DND-41 (cell line): ENCODE results near the gene SIL1.

Experiments used
- ATAC-seq: fragments of 200-7000 bp; cut with Tn5 transposase; 3 replicates; pipeline ENCODE4 v1.9.1; 2021; ENCODE audit warnings: low read depth; ENCODE audit not compliant: insufficient read depth
- DNase-seq: peaks from one replicate; pipeline ENCODE4 v3.0.0-alpha.2; 2020
- H2AFZ ChIP-seq: 2 replicates; pipeline ENCODE4 v1.6.0; 2012; ENCODE audit warnings: low read depth, low read length
- H3K27ac ChIP-seq: 2 replicates; pipeline ENCODE4 v1.5.1; 2012; ENCODE audit warnings: low read length, inconsistent platforms
- H3K27me3 ChIP-seq: fragments of 200-600 bp; sonication (generic); 2 replicates; pipeline ENCODE4 v1.6.0; 2012; ENCODE audit warnings: low read length, mild to moderate bottlenecking, inconsistent platforms; ENCODE audit not compliant: insufficient read depth, poor library complexity
- H3K36me3 ChIP-seq: 2 replicates; pipeline ENCODE4 v1.5.1; 2012; ENCODE audit warnings: low read length, inconsistent platforms; ENCODE audit not compliant: insufficient read depth
- H3K4me1 ChIP-seq: 2 replicates; pipeline ENCODE4 v1.5.1; 2012; ENCODE audit warnings: mild to moderate bottlenecking, low read length; ENCODE audit not compliant: insufficient read depth
- H3K4me2 ChIP-seq: 2 replicates; pipeline ENCODE4 v1.6.0; 2012; ENCODE audit warnings: mild to moderate bottlenecking, moderate library complexity, low read length, inconsistent platforms; ENCODE audit not compliant: insufficient read depth
- H3K4me3 ChIP-seq, 2 experiments: fragments of 200-600 bp in 1 of 2; shearing (Covaris generic) in 1 of 2; 2 replicates each; pipeline ENCODE4 v1.5.1; 2012 to 2016; ENCODE audit warnings: inconsistent platforms in 2 of 2, low read length in 2 of 2, mild to moderate bottlenecking in 2 of 2, low read depth in 1 of 2, moderate library complexity in 1 of 2
- H3K79me2 ChIP-seq: 2 replicates; pipeline ENCODE4 v1.6.0; 2012; ENCODE audit warnings: low read length, inconsistent platforms; ENCODE audit not compliant: insufficient read depth
- H3K9ac ChIP-seq: 2 replicates; pipeline ENCODE4 v1.6.0; 2012; ENCODE audit warnings: low read depth, mild to moderate bottlenecking, inconsistent platforms, low read length, moderate library complexity
- H3K9me3 ChIP-seq: 2 replicates; pipeline ENCODE4 v1.5.1; 2012; ENCODE audit warnings: low read length, moderate library complexity, mild to moderate bottlenecking, inconsistent platforms; ENCODE audit not compliant: insufficient read depth, severe bottlenecking
- H4K20me1 ChIP-seq: 2 replicates; pipeline ENCODE4 v1.6.0; 2012; ENCODE audit warnings: low read length; ENCODE audit not compliant: insufficient read depth
- CTCF ChIP-seq: IDR thresholded peaks from 2 replicates; pipeline ENCODE4 v1.5.1; 2012; ENCODE audit warnings: borderline replicate concordance, low read length, moderate library complexity, mild to moderate bottlenecking; ENCODE audit not compliant: poor library complexity, severe bottlenecking; ENCODE audit errors: extremely low read depth
- EZH2 ChIP-seq: IDR thresholded peaks from 3 replicates; pipeline ENCODE4 v1.6.1; 2012; ENCODE audit warnings: borderline replicate concordance, low read depth, mild to moderate bottlenecking, moderate library complexity, low read length, inconsistent platforms; ENCODE audit not compliant: severe bottlenecking

SIL1 gene

GRCh38 chr5:138930371-138931097 lies 267.6 kb downstream of the SIL1 start:
- Histone ChIP-seq H3K4me2 (no peak overlapping the region), H3K4me1 (no peaks in the 10 kb centered on the region), H3K36me3 (no peaks in the 10 kb centered on the region), H3K4me3 (no peak overlapping the region), H2AFZ (no peak overlapping the region), H3K27me3 (no peaks in the 10 kb centered on the region), H3K79me2 (no peaks in the 10 kb centered on the region), H3K9ac (no peak overlapping the region), H3K9me3 (no peaks in the 10 kb centered on the region), H4K20me1 (no peaks in the 10 kb centered on the region; the same call in 1 of the 2 replicates), H3K27ac (no peak overlapping the region)
- DNase-seq (no peak), ATAC-seq (no peak)
- TF ChIP-seq EZH2 = no peak
- no peak for TF ChIP-seq CTCF

DNA sequence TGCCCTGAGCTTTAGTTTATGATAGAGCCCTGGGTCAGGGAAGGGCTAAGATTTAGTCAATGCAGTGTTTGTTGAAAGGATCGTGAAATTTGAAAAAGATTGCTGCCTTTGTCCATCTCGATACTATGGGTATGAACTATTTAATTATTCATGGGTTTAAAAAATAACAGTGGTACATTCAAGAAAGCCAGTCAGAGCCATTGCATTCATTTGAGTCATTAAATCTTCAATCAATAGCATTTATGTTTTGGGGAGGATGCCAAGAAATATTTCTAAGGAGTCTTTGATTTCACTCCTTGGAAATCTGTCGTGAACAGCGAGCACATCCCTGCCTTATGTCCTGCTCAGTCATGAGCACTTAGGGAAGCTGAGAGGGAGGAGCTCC lies 268.6 kb downstream of the SIL1 start:
- no peaks in the 10 kb centered on the region for H3K27me3 ChIP-seq
- H3K4me3 ChIP-seq = no peak overlapping the region
- ATAC-seq = no peak
- no peaks in the 10 kb centered on the region for H3K79me2 ChIP-seq
- no peak for TF ChIP-seq CTCF
- no peak for TF ChIP-seq EZH2
- H3K4me2 ChIP-seq = no peak overlapping the region
- H2AFZ ChIP-seq = no peak overlapping the region
- H3K4me1 ChIP-seq = no peaks in the 10 kb centered on the region
- H3K9me3 ChIP-seq = no peaks in the 10 kb centered on the region
- H4K20me1 ChIP-seq = no peaks in the 10 kb centered on the region; the same call in 1 of the 2 replicates
- H3K36me3 ChIP-seq = no peaks in the 10 kb centered on the region
- H3K27ac ChIP-seq = no peak overlapping the region
- no peak overlapping the region for H3K9ac ChIP-seq
- DNase-seq = no peak

- Histone ChIP-seq H3K9ac (no peak overlapping the region), H3K27me3 (no peaks in the 10 kb centered on the region), H2AFZ (no peak overlapping the region), H3K27ac (no peak overlapping the region), H4K20me1 (no peaks in the 10 kb centered on the region; the same call in 1 of the 2 replicates), H3K4me3 (no peak overlapping the region), H3K4me2 (no peak overlapping the region), H3K79me2 (no peaks in the 10 kb centered on the region), H3K9me3 (no peaks in the 10 kb centered on the region), H3K36me3 (no peaks in the 10 kb centered on the region), H3K4me1 (no peaks in the 10 kb centered on the region)
- DNase-seq (no peak), ATAC-seq (no peak)
- TF ChIP-seq EZH2 (no peak), CTCF (no peak)
These were observed 270.2 kb downstream of the SIL1 start for GRCh38 chr5:138927979-138928378.

- Histone ChIP-seq H3K36me3 (no peaks in the 10 kb centered on the region), H2AFZ (no peak overlapping the region)
- ATAC-seq = no peak
These were observed 270.6 kb downstream of the SIL1 start for GRCh38 chr5:138927544-138927943.

More at GRCh38 chr5:138927544-138927943, 270.6 kb downstream of the SIL1 start:
- no peaks in the 10 kb centered on the region for H3K4me1 ChIP-seq
- no peaks in the 10 kb centered on the region for H3K9me3 ChIP-seq
- H3K27me3 ChIP-seq = no peaks in the 10 kb centered on the region
- TF ChIP-seq CTCF = no peak
- no peak for TF ChIP-seq EZH2
- H3K4me2 ChIP-seq = no peak overlapping the region
- no peaks in the 10 kb centered on the region; the same call in 1 of the 2 replicates for H4K20me1 ChIP-seq
- H3K4me3 ChIP-seq = no peak overlapping the region
- no peak for DNase-seq
- no peak overlapping the region for H3K9ac ChIP-seq
- H3K27ac ChIP-seq = no peak overlapping the region
- H3K79me2 ChIP-seq = no peaks in the 10 kb centered on the region
